GM12878 (cell line): Measurements from ENCODE around the gene HOXB3.

Source experiments
- TCF12 ChIP-seq: IDR thresholded peaks from 2 replicates; pipeline ENCODE4 v1.6.1; 2011; ENCODE audit warnings: low read depth, mild to moderate bottlenecking, low read length
- TCF3 ChIP-seq: IDR thresholded peaks from 2 replicates; pipeline ENCODE4 v1.6.1; 2012; ENCODE audit warnings: low read depth, mild to moderate bottlenecking, low read length, borderline replicate concordance; ENCODE audit not compliant: insufficient read depth
- TF ChIP-seq, protein P1 (sequence below), 3 experiments: IDR thresholded peaks in 2 of 3; conservative IDR thresholded peaks in 1 of 3; 2 replicates each; pipeline ENCODE4 v1.5.1; 2011; ENCODE audit warnings: low read depth in 3 of 3, low read length in 3 of 3, mild to moderate bottlenecking in 3 of 3, control low read depth in 2 of 3, moderate library complexity in 2 of 3, inconsistent platforms in 1 of 3, mixed read lengths in 1 of 3; ENCODE audit not compliant: control insufficient read depth in 2 of 3, insufficient read depth in 1 of 3; ENCODE audit errors: extremely low read depth in 1 of 3

- no peak for TF ChIP-seq TCF12
- TF ChIP-seq TCF3, result no peak
- TF ChIP-seq, protein P1, sequence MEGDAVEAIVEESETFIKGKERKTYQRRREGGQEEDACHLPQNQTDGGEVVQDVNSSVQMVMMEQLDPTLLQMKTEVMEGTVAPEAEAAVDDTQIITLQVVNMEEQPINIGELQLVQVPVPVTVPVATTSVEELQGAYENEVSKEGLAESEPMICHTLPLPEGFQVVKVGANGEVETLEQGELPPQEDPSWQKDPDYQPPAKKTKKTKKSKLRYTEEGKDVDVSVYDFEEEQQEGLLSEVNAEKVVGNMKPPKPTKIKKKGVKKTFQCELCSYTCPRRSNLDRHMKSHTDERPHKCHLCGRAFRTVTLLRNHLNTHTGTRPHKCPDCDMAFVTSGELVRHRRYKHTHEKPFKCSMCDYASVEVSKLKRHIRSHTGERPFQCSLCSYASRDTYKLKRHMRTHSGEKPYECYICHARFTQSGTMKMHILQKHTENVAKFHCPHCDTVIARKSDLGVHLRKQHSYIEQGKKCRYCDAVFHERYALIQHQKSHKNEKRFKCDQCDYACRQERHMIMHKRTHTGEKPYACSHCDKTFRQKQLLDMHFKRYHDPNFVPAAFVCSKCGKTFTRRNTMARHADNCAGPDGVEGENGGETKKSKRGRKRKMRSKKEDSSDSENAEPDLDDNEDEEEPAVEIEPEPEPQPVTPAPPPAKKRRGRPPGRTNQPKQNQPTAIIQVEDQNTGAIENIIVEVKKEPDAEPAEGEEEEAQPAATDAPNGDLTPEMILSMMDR (IDR thresholded peaks at IDR 0.05 in 2 of 3, conservative IDR thresholded peaks at IDR 0.05 in 1 of 3; ENCODE audit: control insufficient read depth in 2 of 3, extremely low read depth in 1 of 3, insufficient read depth in 1 of 3, low read depth in 3 of 3, low read length in 3 of 3), result no peak
Observed at GRCh38 chr17:48590607-48591161, 643 bp upstream of the HOXB3 start.
